ENCODE measurements around the gene PLEK2.

The PLEK2 gene

GRCh38 chr14:67395876-67396189, 16.1 kb downstream of the PLEK2 start:
- Histone ChIP-seq H2AFZ (ENCODE audit: low read length) (no peak overlapping the region), H3K9me2 (ENCODE audit: low read depth, low read length) (no peaks in the 10 kb centered on the region), H3K36me3 (ENCODE audit: insufficient read depth, low read length) (no peaks in the 10 kb centered on the region), H3K4me2 (ENCODE audit: low read length) (no peak overlapping the region), H3K27ac (ENCODE audit: low read depth, low read length, poor library complexity, severe bottlenecking) (no peak overlapping the region), H3K9ac (ENCODE audit: low read length) (no peak overlapping the region), H3F3A (ENCODE audit: insufficient read depth, low read length) (no peaks in the 10 kb centered on the region), H3K27me3 (ENCODE audit: insufficient read depth, low read length) (no peaks in the 10 kb centered on the region), H3K9me3 (ENCODE audit: low read length) (no peaks in the 10 kb centered on the region), H3K79me2 (ENCODE audit: insufficient read depth, low read length) (no peaks in the 10 kb centered on the region), H3K4me3 (ENCODE audit: low read depth, low read length, poor library complexity, severe bottlenecking) (no peak overlapping the region), H3K4me1 (ENCODE audit: insufficient read depth, low read length, severe bottlenecking) (no peaks in the 10 kb centered on the region), H4K20me1 (ENCODE audit: insufficient read depth, low read length) (no peaks in the 10 kb centered on the region)
- TF ChIP-seq EZH2 (IDR thresholded peaks at IDR 0.05; ENCODE audit: borderline replicate concordance, low read length), result no peak
- TF ChIP-seq CTCF (IDR thresholded peaks at IDR 0.05; ENCODE audit: low read length), result no peak

DNA sequence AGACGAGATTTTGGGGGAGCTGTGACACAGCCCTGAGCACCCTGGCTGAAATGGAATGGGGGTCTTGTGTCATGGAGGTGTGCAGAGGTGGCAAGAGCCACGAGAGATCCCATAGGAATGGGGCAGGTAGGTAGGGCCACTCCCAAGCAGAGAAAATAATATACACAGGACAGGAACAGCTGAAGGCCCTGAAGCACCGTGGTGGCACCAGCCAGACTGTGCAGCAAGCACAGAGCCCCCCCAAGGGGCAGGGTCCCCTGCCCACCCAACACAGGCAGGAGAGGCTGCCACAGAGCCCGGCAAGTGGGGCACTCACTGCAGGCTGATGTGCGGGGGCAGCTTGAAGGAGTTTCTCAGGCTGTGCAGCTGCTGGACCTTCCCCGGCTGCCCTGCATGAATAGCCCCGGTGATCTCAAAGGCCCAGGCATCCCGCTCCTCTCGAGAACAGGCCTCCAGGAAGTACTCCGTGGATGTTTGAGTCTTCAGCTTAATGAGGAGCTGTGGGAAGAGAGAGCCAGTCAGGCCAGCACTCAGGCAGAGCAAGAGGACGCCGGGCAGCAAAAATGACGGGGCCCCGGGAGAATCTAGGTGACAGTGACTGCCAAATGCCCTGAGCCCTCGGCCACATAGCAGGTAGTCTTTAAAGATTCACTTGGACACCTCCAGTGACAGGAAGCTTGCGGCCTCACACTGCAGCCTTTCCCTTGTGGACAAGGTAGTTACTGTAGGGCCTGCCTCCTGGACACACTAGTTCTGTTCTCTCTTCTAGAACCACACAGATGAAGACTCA, 16.7 kb downstream of the PLEK2 start:
- no peak overlapping the region for H3K4me2 ChIP-seq (ENCODE audit: low read length)
- TF ChIP-seq CTCF (IDR thresholded peaks at IDR 0.05; ENCODE audit: low read length) (no peak), EZH2 (IDR thresholded peaks at IDR 0.05; ENCODE audit: borderline replicate concordance, low read length) (no peak)
- no peaks in the 10 kb centered on the region for H3K27me3 ChIP-seq (ENCODE audit: insufficient read depth, low read length)
- no peak overlapping the region for H2AFZ ChIP-seq (ENCODE audit: low read length)
- no peaks in the 10 kb centered on the region for H3K36me3 ChIP-seq (ENCODE audit: insufficient read depth, low read length)
- no peaks in the 10 kb centered on the region for H3K9me3 ChIP-seq (ENCODE audit: low read length)
- no peaks in the 10 kb centered on the region for H3K4me1 ChIP-seq (ENCODE audit: insufficient read depth, low read length, severe bottlenecking)
- H3K27ac ChIP-seq (ENCODE audit: low read depth, low read length, poor library complexity, severe bottlenecking), result no peak overlapping the region
- no peak overlapping the region for H3K9ac ChIP-seq (ENCODE audit: low read length)
- no peaks in the 10 kb centered on the region for H3K9me2 ChIP-seq (ENCODE audit: low read depth, low read length)
- no peaks in the 10 kb centered on the region for H4K20me1 ChIP-seq (ENCODE audit: insufficient read depth, low read length)
- H3F3A ChIP-seq (ENCODE audit: insufficient read depth, low read length), result no peaks in the 10 kb centered on the region
- H3K4me3 ChIP-seq (ENCODE audit: low read depth, low read length, poor library complexity, severe bottlenecking), result no peak overlapping the region
- no peaks in the 10 kb centered on the region for H3K79me2 ChIP-seq (ENCODE audit: insufficient read depth, low read length)

- Histone ChIP-seq H3K9me3 (ENCODE audit: low read length) (no peaks in the 10 kb centered on the region), H3K9me2 (ENCODE audit: low read depth, low read length) (no peaks in the 10 kb centered on the region), H3K9ac (ENCODE audit: low read length) (no peak overlapping the region), H3K4me1 (ENCODE audit: insufficient read depth, low read length, severe bottlenecking) (no peaks in the 10 kb centered on the region), H3F3A (ENCODE audit: insufficient read depth, low read length) (no peaks in the 10 kb centered on the region), H3K36me3 (ENCODE audit: insufficient read depth, low read length) (no peaks in the 10 kb centered on the region), H3K4me2 (ENCODE audit: low read length) (no peak overlapping the region), H2AFZ (ENCODE audit: low read length) (no peak overlapping the region), H3K27me3 (ENCODE audit: insufficient read depth, low read length) (no peaks in the 10 kb centered on the region), H3K4me3 (ENCODE audit: low read depth, low read length, poor library complexity, severe bottlenecking) (no peak overlapping the region), H3K79me2 (ENCODE audit: insufficient read depth, low read length) (no peaks in the 10 kb centered on the region), H4K20me1 (ENCODE audit: insufficient read depth, low read length) (no peaks in the 10 kb centered on the region), H3K27ac (ENCODE audit: low read depth, low read length, poor library complexity, severe bottlenecking) (no peak overlapping the region)
- TF ChIP-seq EZH2 (IDR thresholded peaks at IDR 0.05; ENCODE audit: borderline replicate concordance, low read length) (no peak), CTCF (IDR thresholded peaks at IDR 0.05; ENCODE audit: low read length) (no peak)
Observed at GRCh38 chr14:67393689-67394088, 18.3 kb downstream of the PLEK2 start.
